HCT116 (cell line): ENCODE results near the gene KRT26. TPM values are rescaled to one million over a fixed set of nuclear protein-coding genes. Genes with fewer than 3 reads are reported as not detected.

Source experiments
- ATAC-seq: fragments of 200-7000 bp; cut with Tn5 transposase; 2 replicates; pipeline ENCODE4 v1.9.1; 2020; ENCODE audit warnings: mild to moderate bottlenecking, moderate library complexity
- BruUV-seq: library from RNA; stranded (reverse); fragments of 400-500 nt; replicated peaks from 2 replicates; lab custom pipeline; 2021; lab: Mats Ljungman, UMichigan
- CTCF ChIA-PET: fragments of 300-600 bp; sonication (Branson Sonifier 250); formaldehyde crosslinking; loops from one replicate; lab custom pipeline; 2021; ENCODE audit warnings: antibody characterized with exemption; lab: Charles Lee
- POLR2A ChIA-PET: fragments of 300-600, 350-600 bp; sonication (Branson Sonifier 250); formaldehyde crosslinking; loops from one replicate; lab custom pipeline; 2021; ENCODE audit warnings: antibody characterized with exemption; lab: Charles Lee
- RAD21 ChIA-PET, 2 experiments: fragments of 300-600 bp; sonication (Branson Sonifier 250); formaldehyde crosslinking; loops; one replicate each; lab custom pipeline; 2023; ENCODE audit warnings: low total read pairs in 2 of 2; ENCODE audit not compliant: uncharacterized antibody in 2 of 2, unreplicated experiment in 2 of 2, low non-redundant PET in 1 of 2; lab: Charles Lee
- DNase-seq: peaks from one replicate; pipeline ENCODE4 v3.0.0-alpha.2; 2010; ENCODE audit warnings: low read depth, low spot score
- H2AFZ ChIP-seq: fragments of 200-600 bp; shearing (Covaris generic), sonication (generic); 2 replicates; pipeline ENCODE4 v1.6.1; 2017; ENCODE audit warnings: low read depth, mixed run types, mixed read lengths, antibody characterized with exemption, low read length; ENCODE audit not compliant: poor library complexity, severe bottlenecking
- H3K27ac ChIP-seq: 2 replicates; pipeline ENCODE4 v1.5.1; 2012; ENCODE audit warnings: low read depth, low read length
- H3K27me3 ChIP-seq: fragments of 200-600 bp; sonication (generic); 2 replicates; pipeline ENCODE4 v1.6.1; 2016; ENCODE audit warnings: mixed run types, low read length, mixed read lengths; ENCODE audit not compliant: insufficient read depth
- H3K36me3 ChIP-seq, 2 experiments: fragments of 200-500 bp in 1 of 2; fragments of 200-600 bp in 1 of 2; sonication (Bioruptor generic) in 1 of 2; sonication (generic) in 1 of 2; 2 replicates each; pipeline versions ENCODE4 v1.5.1 to v1.6.1; 2014 to 2016; ENCODE audit warnings: low read length in 2 of 2, inconsistent platforms in 1 of 2, mixed read lengths in 1 of 2, mixed run types in 1 of 2; ENCODE audit not compliant: insufficient read depth in 2 of 2, control insufficient read depth in 1 of 2
- H3K4me1 ChIP-seq, 2 experiments: fragments of 200-600 bp in 1 of 2; sonication (generic) in 1 of 2; 2 replicates each; pipeline versions ENCODE4 v1.5.1 to v1.6.1; 2012 to 2017; ENCODE audit warnings: low read length in 2 of 2, inconsistent platforms in 1 of 2, mild to moderate bottlenecking in 1 of 2, mixed read lengths in 1 of 2, mixed run types in 1 of 2, moderate library complexity in 1 of 2; ENCODE audit not compliant: insufficient read depth in 2 of 2, control insufficient read depth in 1 of 2
- H3K4me2 ChIP-seq: fragments of 200-600 bp; sonication (generic); 2 replicates; pipeline ENCODE4 v1.6.1; 2017; ENCODE audit warnings: mixed run types, low read length, mixed read lengths
- H3K4me3 ChIP-seq, 2 experiments: fragments of 200-600 bp in 1 of 2; sonication (generic) in 1 of 2; replicated peaks in 1 of 2; 2 replicates each; pipeline ENCODE4 v1.5.1; 2011 to 2016; ENCODE audit warnings: low read length in 2 of 2, control low read depth in 1 of 2, low read depth in 1 of 2, mild to moderate bottlenecking in 1 of 2, mixed read lengths in 1 of 2, mixed run types in 1 of 2
- H3K79me2 ChIP-seq: fragments of 200-600 bp; sonication (generic); 2 replicates; pipeline ENCODE4 v1.6.1; 2017; ENCODE audit warnings: mild to moderate bottlenecking, mixed run types, low read length, moderate library complexity, mixed read lengths; ENCODE audit not compliant: insufficient read depth
- H3K9ac ChIP-seq: fragments of 200-600 bp; sonication (generic); 2 replicates; pipeline ENCODE4 v1.6.1; 2016; ENCODE audit warnings: low read length, mixed read lengths
- H3K9me2 ChIP-seq: fragments of 200-600 bp; sonication (generic), shearing (Covaris generic); 2 replicates; pipeline ENCODE4 v1.6.1; 2017; ENCODE audit warnings: mixed run types, mild to moderate bottlenecking, moderate library complexity; ENCODE audit not compliant: insufficient read depth
- H3K9me3 ChIP-seq, 2 experiments: fragments of 200-500 bp in 1 of 2; fragments of 200-600 bp in 1 of 2; sonication (Bioruptor generic) in 1 of 2; sonication (generic) in 1 of 2; 2 replicates each; pipeline ENCODE4 v1.6.1; 2014 to 2017; ENCODE audit warnings: low read length in 2 of 2, mixed read lengths in 2 of 2, inconsistent platforms in 1 of 2, low read depth in 1 of 2, mild to moderate bottlenecking in 1 of 2, mixed run types in 1 of 2, moderate library complexity in 1 of 2; ENCODE audit not compliant: control insufficient read depth in 1 of 2, insufficient read depth in 1 of 2
- H4K20me1 ChIP-seq: fragments of 200-600 bp; sonication (generic), shearing (Covaris generic); 2 replicates; pipeline ENCODE4 v1.6.1; 2017; ENCODE audit warnings: mixed run types, mild to moderate bottlenecking, moderate library complexity; ENCODE audit not compliant: insufficient read depth
- CBX3 ChIP-seq: IDR thresholded peaks from 2 replicates; pipeline ENCODE4 v1.6.1; 2012; ENCODE audit warnings: low read depth
- JUND ChIP-seq: IDR thresholded peaks from 2 replicates; pipeline ENCODE4 v1.6.1; 2012
- POLR2A ChIP-seq: IDR thresholded peaks from 2 replicates; pipeline ENCODE4 v1.7.0; 2011; ENCODE audit warnings: borderline replicate concordance; ENCODE audit not compliant: insufficient read depth, insufficient read length; ENCODE audit errors: extremely low read depth
- POLR2AphosphoS5 ChIP-seq: IDR thresholded peaks from 2 replicates; pipeline ENCODE4 v1.6.1; 2011; ENCODE audit warnings: mild to moderate bottlenecking, low read depth, low read length, moderate library complexity
- REST ChIP-seq: IDR thresholded peaks from 2 replicates; pipeline ENCODE4 v1.6.1; 2012; ENCODE audit warnings: low read depth
- SRF ChIP-seq: IDR thresholded peaks from 2 replicates; pipeline ENCODE4 v1.6.1; 2012; ENCODE audit warnings: low read depth
- YY1 ChIP-seq: IDR thresholded peaks from 2 replicates; pipeline ENCODE4 v1.6.1; 2011; ENCODE audit warnings: low read length, low read depth, moderate library complexity, mild to moderate bottlenecking; ENCODE audit not compliant: insufficient replicate concordance; ENCODE audit errors: extremely low read depth
- ZFX ChIP-seq: fragments of 450-650 bp; IDR thresholded peaks from 2 replicates; pipeline ENCODE4 v1.6.1; 2017
- ZNF274 ChIP-seq: fragments of 200-500 bp; sonication (Bioruptor generic); IDR thresholded peaks from 2 replicates; pipeline ENCODE4 v1.6.1; 2014; ENCODE audit warnings: mild to moderate bottlenecking, low read depth, low read length, inconsistent platforms
- intact Hi-C: fragments of 100-400 bp; cut with micrococcal nuclease; formaldehyde crosslinking; loops from 2 replicates; pipeline ENCODE4 v1.10.0; 2022
- total RNA-seq: library from RNA; stranded (reverse); gene quantifications from one replicate; pipeline ENCODE4 v1.2.1, GENCODE V29; 2021; ENCODE audit not compliant: unreplicated experiment

KRT26 gene
- total RNA-seq, 1 experiment from 2014 or later, result not detected

GRCh38 chr17:40720899-40721298, 51.1 kb downstream of the KRT26 start:
- Histone ChIP-seq H3K27me3 (no peaks in the 10 kb centered on the region), H3K9me3 (no peaks in the 10 kb centered on the region), H3K4me3 (no peak overlapping the region), H3K9ac (no peak overlapping the region), H2AFZ (no peak overlapping the region), H3K27ac (no peak overlapping the region), H3K4me1 (no peaks in the 10 kb centered on the region), H3K36me3 (no peaks in the 10 kb centered on the region), H4K20me1 (no peaks in the 10 kb centered on the region), H3K79me2 (no peaks in the 10 kb centered on the region), H3K4me2 (no peak overlapping the region), H3K9me2 (no peaks in the 10 kb centered on the region)
- intact Hi-C loops, result no loop called here
- ChIA-PET POLR2A (no interaction called here), CTCF (no interaction called here), RAD21 (no interaction called here)
- BruUV-seq, result no TSS peak
- DNase-seq (no peak), ATAC-seq (no peak)
- TF ChIP-seq YY1 (no peak), SRF (no peak), ZFX (no peak), POLR2A (no peak), REST (no peak), CBX3 (no peak), JUND (no peak), ZNF274 (no peak), POLR2AphosphoS5 (no peak)
